Measurements from ENCODE around the gene CASTOR1.

CASTOR1 gene

DNA sequence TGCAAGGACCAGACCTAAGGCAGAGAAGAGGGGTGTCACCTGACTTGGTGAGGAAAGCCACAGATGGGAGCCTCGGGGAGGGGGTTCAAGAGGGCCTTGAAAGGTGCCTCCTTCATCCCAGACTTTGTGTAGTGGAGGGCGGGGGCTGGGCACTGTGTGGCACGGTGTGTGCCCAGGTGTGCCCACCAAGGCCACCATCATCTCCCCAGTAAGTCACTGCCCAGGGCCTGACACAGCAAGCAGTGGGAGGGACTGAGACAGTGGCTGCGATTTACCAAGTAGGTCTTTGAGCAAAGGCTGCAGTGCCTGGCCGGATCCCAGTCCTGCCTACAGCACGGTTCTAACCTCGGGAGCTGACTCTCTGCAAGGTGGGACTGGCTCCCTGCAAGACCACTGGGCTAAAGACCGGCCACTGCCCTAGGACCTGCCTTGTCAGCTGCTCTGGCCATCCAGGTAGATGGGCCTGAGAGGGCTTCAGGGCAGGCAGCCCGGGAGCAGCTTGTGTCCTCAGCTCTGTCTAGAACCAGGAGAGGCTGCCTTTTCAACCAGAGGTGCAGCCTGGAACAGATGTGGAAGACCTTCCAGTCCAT is 24.1 kb downstream of the CASTOR1 start:
- H3K4me3 ChIP-seq (ENCODE audit: low read length), result no peak overlapping the region
- TF ChIP-seq ZNF274 (IDR thresholded peaks at IDR 0.05; ENCODE audit: low read depth, low read length), result no peak

DNA sequence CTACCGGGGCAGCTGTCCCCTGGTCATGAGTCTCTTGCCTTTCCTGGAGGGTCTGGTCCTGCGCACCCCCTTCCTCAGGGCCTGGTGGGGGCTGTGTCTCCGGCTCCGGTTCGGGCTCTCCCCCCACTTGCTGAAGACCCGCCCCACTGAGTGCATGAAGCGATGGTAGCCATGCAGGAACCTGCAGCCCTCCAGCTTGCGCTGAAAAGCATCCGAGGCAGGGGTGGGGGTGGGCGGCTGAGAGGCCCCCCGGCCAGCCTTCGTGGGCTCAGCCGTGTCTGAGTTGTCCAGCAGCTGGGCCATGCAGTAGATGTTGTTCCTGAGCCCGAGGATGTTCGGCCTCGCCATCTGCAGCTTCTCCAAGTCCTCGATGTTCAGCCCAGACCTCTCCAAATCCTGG is 25.4 kb downstream of the CASTOR1 start:
- no peak for TF ChIP-seq ZNF274 (IDR thresholded peaks at IDR 0.05; ENCODE audit: low read depth, low read length)
- no peak overlapping the region for H3K4me3 ChIP-seq (ENCODE audit: low read length)

DNA sequence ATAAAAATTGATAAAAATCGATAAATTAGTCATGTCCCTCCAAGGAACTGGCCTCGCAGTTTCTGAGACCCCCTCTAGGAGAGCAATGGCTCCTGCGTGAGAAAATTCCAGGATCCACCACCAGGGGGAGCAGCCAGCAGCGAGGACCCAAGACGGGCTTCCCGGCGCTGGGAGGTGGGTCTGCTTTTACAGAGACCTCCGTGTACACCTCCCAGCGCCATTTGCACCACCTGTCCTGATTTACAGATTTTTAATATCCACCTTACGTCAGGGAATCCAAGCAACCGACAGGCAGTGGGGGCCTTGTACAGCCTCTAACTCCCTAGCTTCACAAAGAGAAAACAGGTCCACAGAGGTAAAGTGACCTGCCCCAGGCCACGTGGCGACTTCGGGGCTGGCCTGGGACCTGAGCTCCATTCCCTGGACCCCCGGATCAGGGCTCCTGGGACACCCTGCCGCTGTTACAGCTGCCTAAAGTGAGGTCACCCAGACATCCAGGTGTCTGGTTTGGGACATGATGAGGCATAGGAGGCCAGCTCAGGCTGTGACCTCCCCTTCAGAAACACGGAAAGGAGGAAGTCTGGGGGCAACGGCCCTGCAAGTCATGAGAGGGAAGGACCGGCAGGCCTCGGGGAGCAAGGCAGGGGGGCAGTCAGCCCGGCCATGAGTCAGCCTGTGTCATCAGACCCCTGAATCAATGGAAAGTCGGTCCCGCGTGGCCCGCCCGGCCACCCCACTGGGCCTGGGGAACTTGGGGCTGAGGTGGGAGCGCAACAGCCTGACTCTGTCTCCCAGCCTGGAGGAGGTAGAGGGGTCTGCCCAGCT is 26.2 kb downstream of the CASTOR1 start:
- H3K4me3 ChIP-seq (ENCODE audit: low read length), result no peak overlapping the region

DNA sequence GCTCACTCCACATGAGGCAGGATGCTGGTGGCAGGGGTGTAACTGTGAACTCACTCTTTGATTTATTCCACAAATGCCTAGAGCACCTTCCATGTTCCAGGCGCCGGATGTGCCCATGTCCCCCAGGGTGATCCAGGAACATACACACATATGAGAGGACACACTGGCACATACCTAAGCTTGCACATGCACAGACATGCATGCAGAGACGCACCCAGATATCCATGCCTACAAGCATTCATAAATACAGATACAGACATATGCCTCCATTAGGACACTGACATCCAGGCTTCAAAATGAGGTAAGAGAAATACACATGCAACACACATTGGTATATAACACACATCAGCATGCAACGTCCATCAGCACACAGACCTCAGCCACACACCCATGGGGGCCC is 27.2 kb downstream of the CASTOR1 start:
- no peak for TF ChIP-seq ZNF274 (IDR thresholded peaks at IDR 0.05; ENCODE audit: low read depth, low read length)
- H3K4me3 ChIP-seq (ENCODE audit: low read length), result no peak overlapping the region

More for the DNA sequence above, 26.2 kb downstream of the CASTOR1 start:
- no peak for TF ChIP-seq ZNF274 (IDR thresholded peaks at IDR 0.05; ENCODE audit: low read depth, low read length)

DNA sequence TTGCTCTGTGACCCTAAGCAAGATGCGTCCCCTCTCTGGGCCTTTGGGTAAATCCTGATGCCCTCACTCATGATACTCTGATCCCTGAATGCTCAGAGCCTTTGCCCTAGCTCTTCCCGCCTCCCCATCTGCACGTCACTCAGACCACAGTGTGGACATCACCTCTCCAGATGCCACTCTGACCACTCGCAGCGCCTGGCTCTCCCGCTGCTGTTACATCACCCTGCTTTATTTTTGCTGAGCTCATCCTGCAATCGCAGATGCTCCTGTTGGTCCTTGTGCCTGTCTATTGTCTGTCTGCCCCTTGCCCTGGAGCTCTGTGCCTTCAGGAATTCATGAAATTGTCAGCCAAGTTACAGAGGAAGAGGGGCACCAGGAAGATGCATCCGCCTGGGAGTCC is 28.2 kb downstream of the CASTOR1 start:
- no peak for TF ChIP-seq ZNF274 (IDR thresholded peaks at IDR 0.05; ENCODE audit: low read depth, low read length)
- H3K4me3 ChIP-seq (ENCODE audit: low read length), result no peak overlapping the region

DNA sequence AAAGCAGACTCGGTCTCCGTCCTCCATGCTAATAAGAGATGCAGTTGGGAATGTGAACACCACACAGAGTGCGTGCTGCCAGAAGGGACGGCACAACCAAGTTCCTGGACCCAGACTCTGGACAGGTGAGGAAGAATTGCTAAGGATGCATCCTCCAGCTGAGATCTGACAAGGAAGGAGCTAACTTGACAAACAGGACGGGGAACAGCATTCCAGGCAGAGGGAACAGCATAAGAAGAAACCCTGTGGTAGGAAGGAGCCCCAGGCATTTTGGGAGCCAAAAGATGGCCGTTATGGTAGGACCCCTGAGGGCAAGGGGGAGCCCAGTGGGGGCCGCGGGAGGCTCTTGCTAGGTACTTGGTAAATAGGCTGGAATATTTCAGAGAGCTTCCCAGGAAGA is 28.6 kb downstream of the CASTOR1 start:
- H3K4me3 ChIP-seq (ENCODE audit: low read length), result no peak overlapping the region
- TF ChIP-seq ZNF274 (IDR thresholded peaks at IDR 0.05; ENCODE audit: low read depth, low read length), result no peak

DNA sequence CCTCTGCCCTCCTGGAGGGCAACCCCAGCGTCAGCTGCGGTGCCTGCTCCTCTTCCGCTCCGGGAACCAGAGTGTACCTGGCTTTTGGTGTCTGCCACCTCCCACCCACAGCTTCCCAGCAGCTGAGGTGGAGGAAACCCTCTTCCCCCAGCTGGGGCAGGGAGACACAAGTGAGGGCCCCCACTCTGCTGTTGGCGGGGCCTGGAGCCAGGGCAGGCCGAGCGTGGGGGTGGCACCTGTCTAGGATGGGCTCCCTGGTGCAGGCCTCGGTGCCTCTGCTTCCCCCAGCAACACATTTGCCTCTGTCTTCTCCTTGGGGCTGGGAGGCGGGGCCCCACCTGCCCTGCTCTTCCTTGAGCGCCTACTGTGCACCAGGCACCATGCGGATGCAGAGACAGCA is 29.0 kb downstream of the CASTOR1 start:
- H3K4me3 ChIP-seq (ENCODE audit: low read length), result no peak overlapping the region
- TF ChIP-seq ZNF274 (IDR thresholded peaks at IDR 0.05; ENCODE audit: low read depth, low read length), result no peak

DNA sequence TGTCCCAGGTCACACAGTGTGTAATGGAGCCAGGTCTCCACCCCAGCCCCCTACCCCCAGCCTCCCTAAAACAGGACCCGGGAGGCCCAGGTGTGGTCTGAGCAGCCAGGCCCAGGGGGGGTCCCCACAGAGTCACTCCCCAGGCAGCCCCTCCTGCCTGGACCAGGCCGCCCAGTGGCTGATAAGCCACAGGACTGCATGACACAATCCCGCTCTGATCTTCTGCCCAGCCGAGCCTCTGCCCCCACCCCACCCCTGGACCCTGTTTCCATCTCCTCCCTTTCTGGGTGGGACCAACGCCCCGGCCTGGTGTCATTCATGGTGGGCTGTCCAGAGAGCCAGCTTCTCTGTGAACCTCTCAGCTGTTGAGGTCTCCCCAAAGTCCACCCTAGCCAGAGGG is 35.0 kb downstream of the CASTOR1 start:
- H3K4me3 ChIP-seq (ENCODE audit: low read length), result no peak overlapping the region
- no peak for TF ChIP-seq ZNF274 (IDR thresholded peaks at IDR 0.05; ENCODE audit: low read depth, low read length)

DNA sequence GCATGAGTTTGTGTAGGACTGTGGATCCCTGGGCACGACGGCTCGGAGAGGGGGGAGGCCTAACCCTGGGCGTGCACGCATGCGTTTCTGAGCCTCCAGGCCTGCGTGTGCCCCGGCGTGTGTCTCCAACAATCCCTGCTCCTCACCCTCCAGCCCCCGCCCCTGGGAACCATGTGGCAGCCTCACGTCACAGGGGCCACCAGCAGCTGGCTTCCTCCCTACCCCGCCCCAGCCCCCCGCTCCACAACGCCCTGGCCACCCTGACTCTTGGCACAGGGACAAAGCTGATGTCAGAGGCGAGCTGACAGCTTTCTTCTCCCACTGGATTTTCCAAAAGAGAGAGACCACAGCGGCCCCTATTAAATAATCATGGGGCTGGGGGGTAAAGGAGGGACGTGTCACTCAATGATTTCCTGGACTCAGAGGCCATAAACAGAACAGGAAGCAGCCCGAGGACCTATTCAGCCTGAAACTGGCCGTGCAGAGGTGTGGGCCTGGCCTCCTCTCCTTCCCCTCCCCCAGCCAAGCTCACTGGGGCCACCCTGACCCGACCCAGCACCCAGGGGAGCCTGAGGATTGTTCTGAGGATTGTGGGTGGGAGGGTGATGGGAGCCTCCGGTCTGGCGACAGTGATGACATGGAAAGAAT is 36.0 kb downstream of the CASTOR1 start:
- TF ChIP-seq ZNF274 (IDR thresholded peaks at IDR 0.05; ENCODE audit: low read depth, low read length), result no peak
- H3K4me3 ChIP-seq (ENCODE audit: low read length), result no peak overlapping the region

DNA sequence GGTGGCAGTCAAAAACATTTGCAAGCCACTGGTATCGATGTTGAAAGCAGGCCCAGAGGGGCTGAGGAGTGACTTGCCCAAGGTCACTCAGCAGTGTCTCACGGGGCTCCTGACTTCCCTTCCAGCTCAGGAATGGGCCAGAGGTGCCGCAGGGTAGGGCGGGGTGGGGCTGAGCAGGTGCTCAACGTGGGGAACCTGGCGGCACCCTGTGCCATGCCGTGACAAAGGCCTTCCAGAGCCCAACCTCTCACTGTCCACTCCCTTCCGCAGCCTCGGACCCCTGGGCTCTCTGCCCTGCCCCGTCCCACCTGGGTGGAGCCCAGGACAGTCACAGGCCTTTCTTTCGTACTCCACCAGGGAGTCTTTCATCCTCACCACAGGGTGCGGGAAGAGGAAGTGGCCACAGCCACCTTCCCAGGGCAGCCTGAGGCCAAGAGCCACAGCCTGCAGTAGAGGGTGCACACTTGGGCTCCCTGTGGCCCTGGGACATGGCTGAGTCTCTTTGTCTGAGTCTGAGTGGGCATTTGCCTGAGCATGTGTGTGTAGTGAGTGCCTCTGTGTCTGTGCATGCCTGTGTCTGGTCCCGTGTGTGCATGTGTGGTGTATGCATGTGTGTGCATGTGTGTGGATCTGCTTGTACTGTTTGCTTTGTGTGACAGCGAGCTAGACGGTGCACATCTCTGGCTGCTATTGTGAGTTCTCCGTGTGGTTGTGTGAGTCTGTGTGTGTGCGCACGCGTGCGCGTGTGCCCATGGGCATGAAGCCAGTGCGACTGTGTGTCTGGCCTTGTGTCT is 36.7 kb downstream of the CASTOR1 start:
- TF ChIP-seq ZNF274 (IDR thresholded peaks at IDR 0.05; ENCODE audit: low read depth, low read length), result no peak
- no peak overlapping the region for H3K4me3 ChIP-seq (ENCODE audit: low read length)

DNA sequence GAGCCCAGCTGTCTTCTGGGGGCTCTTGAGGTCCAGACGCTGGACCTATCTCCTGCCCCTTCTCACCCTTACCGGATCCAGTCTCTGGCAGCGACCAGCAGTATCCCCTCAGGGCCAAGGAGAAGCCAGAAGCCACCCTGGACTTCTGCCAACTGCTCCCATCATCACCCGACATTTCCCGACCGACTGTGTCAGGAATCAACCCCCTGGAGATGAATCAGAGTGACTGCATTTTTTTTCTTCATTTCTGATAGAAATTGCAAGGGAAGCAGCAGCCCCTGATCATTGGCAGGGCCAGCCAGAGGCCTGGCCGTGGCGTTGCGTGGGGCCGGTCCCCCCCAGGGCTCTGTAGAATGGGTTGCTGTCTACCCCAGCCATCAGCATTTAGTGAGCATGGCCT is 37.6 kb downstream of the CASTOR1 start:
- no peak for TF ChIP-seq ZNF274 (IDR thresholded peaks at IDR 0.05; ENCODE audit: low read depth, low read length)
- no peak overlapping the region for H3K4me3 ChIP-seq (ENCODE audit: low read length)

DNA sequence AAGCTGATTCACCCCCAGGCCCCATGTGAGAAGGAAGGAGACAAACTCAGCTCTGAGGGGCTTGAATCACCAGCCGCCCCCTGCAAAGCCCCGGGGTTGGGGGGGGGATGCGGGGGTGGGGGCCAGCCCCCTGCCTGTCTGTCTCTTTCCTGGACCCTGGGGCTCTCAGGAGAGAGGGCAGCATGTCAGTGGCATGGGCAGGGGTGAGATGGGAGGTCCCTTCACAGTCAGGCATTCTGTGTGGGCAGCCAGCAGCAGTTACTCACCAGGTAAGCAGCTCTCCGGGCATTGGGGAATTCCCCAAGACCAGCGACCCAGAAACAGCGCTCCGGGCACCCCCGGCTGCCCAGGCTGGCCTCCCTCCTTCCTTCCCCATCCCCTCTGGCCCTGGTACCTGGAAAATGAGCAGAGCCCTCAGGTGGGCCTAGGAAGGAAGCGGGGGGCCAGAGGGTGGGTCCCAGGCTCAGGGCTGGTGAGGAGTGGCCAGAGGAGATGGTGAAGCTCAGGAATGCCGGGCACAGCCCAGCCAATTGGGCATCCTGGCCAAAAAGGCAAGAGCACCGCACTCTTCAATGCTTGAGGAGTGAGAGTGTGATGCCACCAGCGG is 38.5 kb downstream of the CASTOR1 start:
- no peak for TF ChIP-seq ZNF274 (IDR thresholded peaks at IDR 0.05; ENCODE audit: low read depth, low read length)
- no peak overlapping the region for H3K4me3 ChIP-seq (ENCODE audit: low read length)

DNA sequence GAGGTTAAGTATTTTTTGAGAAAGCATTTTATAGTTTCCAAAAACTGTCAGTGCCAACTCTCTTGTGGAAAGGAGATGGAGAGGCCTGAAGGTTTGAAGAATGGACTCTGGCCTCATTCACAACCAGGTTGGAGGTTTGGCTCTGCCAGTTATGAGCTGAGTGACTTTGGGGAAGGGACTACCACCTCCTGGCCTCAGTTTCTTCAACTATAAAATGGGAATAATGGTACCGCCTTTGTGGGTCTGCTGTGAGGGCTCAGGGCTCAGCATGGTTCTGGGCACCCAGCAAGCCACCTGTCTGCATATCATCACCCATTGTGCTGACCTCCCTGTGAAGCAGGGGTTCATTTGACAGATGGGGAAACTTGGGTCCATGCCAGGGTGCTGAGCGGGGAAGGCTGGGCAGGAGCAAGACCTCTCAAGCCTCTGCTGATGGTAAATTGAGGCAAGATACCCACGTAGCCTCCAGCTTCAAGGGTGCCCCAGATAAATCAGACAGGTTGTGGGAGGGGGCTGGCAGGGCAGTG is 39.2 kb downstream of the CASTOR1 start:
- no peak for TF ChIP-seq ZNF274 (IDR thresholded peaks at IDR 0.05; ENCODE audit: low read depth, low read length)
- H3K4me3 ChIP-seq (ENCODE audit: low read length), result no peak overlapping the region
